ENCODE data around the gene SYDE1. TPM values are rescaled to one million over a fixed set of nuclear protein-coding genes. Genes with fewer than 3 reads are reported as not detected.

Gene SYDE1
- total RNA-seq, 1 experiment from 2014 or later, result 15.0 TPM

DNA sequence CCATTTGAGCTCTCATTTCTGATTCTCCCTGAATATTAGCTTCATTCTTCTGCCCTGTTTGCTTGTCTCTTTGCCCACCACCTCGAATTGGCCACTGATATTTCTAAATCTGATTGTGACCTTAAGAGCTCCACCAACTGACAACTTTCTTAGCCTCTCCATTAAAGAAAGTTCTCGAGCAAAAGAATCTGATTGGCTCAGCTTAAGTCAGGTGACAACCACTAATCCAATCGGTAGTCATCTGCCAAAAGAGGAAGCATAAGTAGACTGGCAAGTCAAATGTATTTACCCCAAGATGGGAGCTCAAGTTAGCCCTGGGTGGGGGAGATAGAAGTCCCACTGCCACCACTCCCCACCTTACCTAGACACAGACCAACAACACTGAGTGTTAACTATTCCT is 52.0 kb downstream of the SYDE1 start (continued):
- TF ChIP-seq, protein P1, sequence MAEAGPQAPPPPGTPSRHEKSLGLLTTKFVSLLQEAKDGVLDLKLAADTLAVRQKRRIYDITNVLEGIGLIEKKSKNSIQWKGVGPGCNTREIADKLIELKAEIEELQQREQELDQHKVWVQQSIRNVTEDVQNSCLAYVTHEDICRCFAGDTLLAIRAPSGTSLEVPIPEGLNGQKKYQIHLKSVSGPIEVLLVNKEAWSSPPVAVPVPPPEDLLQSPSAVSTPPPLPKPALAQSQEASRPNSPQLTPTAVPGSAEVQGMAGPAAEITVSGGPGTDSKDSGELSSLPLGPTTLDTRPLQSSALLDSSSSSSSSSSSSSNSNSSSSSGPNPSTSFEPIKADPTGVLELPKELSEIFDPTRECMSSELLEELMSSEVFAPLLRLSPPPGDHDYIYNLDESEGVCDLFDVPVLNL (CRISPR knock-in tag; IDR thresholded peaks at IDR 0.05; ENCODE audit: borderline replicate concordance, low read depth), result no peak
- TF ChIP-seq IRF1 (CRISPR knock-in tag; IDR thresholded peaks at IDR 0.05) (no peak), ZNF532 (CRISPR knock-in tag; IDR thresholded peaks at IDR 0.05; ENCODE audit: borderline replicate concordance) (no peak)

DNA sequence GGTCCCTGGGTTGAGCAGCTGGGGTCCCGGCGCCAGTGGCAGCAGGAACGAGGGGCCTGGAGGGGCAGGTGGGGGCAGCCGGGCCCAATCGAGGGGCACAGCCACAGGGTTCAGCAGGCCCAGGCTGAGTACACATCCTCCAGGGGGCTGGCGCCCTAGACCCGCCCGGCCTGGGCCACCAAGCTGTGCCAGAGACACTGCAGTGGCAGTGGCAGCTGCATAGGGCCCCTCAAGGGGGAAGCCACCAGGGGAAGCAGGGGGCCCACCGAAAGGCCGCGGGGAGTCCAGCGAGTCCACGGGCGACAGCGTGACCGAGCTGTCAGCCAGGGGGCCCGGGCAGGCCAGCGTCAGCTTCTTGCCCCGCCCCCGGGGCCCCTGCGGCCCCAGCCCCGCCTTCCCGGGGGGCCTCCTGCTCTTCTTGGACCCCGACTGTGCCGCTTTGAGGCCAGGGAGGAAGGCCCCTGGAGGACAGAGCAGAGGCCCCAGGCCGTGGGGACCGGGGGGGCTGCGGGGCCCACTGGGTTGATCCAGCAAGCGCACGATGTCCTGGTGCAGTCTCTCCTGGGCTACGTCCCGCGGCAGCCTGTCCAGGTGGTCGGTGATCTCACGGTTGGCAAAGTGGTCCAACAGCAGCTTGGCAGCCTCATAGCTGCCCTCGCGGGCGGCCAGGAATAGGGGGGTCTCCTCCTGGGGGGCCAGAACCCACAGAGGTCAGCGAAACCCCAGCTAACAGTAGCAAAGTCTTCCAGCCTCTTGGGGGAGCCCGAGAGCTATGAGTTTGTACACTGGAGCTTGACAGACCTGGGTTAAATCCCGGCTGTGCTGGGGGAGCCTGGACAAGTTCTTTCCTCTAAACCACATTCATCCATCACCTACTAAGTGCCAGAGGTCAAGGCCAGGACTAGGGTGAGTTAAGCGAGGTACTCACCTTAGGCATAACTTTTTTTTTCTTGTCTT is 54.1 kb downstream of the SYDE1 start:
- Mint-ChIP-seq H3K27ac (no peak overlapping the region; the same call in 1 of the 2 replicates), H3K36me3 (peaks cover 68% of the 10 kb centered on the region), H3K4me1 (no peaks in the 10 kb centered on the region), H3K4me3 (no peak overlapping the region), H3K27me3 (ENCODE audit: low read depth) (no peaks in the 10 kb centered on the region), H3K9me3 (peaks cover 29% of the 10 kb centered on the region)
- peak; percentile 50 for ATAC-seq
- ChIA-PET POLR2A (interaction anchor here (1.4 kb wide), 1 partner anchor 70 kb away, joined by 4 read pairs; no protein-coding TSS in a partner anchor), CTCF (interaction anchor here (0.5 to 2.4 kb wide), 19 partner anchors 9 to 394 kb away, joined by 3 to 17 read pairs (median 5); partner anchors contain the start of gene EPHX3)
- peak; percentile 43 for DNase-seq (ENCODE audit: low spot score)
- TF ChIP-seq CREM (CRISPR knock-in tag; IDR thresholded peaks at IDR 0.05) (no peak), ZNF423 (CRISPR knock-in tag; IDR thresholded peaks at IDR 0.05) (no peak), ZNF281 (CRISPR knock-in tag; IDR thresholded peaks at IDR 0.05) (no peak), ZNF512 (CRISPR knock-in tag; IDR thresholded peaks at IDR 0.05; ENCODE audit: borderline replicate concordance) (no peak), HMGA2 (CRISPR knock-in tag; IDR thresholded peaks at IDR 0.05) (no peak), NR3C1 (CRISPR knock-in tag; conservative IDR thresholded peaks at IDR 0.05; ENCODE audit: low read depth) (no peak), ATF2 (CRISPR knock-in tag; IDR thresholded peaks at IDR 0.05; ENCODE audit: borderline replicate concordance, low read depth) (no peak), NR1H2 (CRISPR knock-in tag; IDR thresholded peaks at IDR 0.05) (no peak), JUN (CRISPR knock-in tag; IDR thresholded peaks at IDR 0.05) (no peak)
- TF ChIP-seq, protein P2, sequence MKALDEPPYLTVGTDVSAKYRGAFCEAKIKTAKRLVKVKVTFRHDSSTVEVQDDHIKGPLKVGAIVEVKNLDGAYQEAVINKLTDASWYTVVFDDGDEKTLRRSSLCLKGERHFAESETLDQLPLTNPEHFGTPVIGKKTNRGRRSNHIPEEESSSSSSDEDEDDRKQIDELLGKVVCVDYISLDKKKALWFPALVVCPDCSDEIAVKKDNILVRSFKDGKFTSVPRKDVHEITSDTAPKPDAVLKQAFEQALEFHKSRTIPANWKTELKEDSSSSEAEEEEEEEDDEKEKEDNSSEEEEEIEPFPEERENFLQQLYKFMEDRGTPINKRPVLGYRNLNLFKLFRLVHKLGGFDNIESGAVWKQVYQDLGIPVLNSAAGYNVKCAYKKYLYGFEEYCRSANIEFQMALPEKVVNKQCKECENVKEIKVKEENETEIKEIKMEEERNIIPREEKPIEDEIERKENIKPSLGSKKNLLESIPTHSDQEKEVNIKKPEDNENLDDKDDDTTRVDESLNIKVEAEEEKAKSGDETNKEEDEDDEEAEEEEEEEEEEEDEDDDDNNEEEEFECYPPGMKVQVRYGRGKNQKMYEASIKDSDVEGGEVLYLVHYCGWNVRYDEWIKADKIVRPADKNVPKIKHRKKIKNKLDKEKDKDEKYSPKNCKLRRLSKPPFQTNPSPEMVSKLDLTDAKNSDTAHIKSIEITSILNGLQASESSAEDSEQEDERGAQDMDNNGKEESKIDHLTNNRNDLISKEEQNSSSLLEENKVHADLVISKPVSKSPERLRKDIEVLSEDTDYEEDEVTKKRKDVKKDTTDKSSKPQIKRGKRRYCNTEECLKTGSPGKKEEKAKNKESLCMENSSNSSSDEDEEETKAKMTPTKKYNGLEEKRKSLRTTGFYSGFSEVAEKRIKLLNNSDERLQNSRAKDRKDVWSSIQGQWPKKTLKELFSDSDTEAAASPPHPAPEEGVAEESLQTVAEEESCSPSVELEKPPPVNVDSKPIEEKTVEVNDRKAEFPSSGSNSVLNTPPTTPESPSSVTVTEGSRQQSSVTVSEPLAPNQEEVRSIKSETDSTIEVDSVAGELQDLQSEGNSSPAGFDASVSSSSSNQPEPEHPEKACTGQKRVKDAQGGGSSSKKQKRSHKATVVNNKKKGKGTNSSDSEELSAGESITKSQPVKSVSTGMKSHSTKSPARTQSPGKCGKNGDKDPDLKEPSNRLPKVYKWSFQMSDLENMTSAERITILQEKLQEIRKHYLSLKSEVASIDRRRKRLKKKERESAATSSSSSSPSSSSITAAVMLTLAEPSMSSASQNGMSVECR (CRISPR knock-in tag; IDR thresholded peaks at IDR 0.05; ENCODE audit: borderline replicate concordance), result no peak
- TF ChIP-seq, protein P3, sequence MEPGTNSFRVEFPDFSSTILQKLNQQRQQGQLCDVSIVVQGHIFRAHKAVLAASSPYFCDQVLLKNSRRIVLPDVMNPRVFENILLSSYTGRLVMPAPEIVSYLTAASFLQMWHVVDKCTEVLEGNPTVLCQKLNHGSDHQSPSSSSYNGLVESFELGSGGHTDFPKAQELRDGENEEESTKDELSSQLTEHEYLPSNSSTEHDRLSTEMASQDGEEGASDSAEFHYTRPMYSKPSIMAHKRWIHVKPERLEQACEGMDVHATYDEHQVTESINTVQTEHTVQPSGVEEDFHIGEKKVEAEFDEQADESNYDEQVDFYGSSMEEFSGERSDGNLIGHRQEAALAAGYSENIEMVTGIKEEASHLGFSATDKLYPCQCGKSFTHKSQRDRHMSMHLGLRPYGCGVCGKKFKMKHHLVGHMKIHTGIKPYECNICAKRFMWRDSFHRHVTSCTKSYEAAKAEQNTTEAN (CRISPR knock-in tag; IDR thresholded peaks at IDR 0.05), result no peak
